Measurements from ENCODE around the gene HS2ST1.

- no peak for TF ChIP-seq CTCF (IDR thresholded peaks at IDR 0.05)
- TF ChIP-seq POLR2A (IDR thresholded peaks at IDR 0.05), result no peak
Measured at GRCh38 chr1:86957221-86957620, 42.8 kb downstream of the HS2ST1 start.

Data from thyroid gland (tissue), 4 donors.